GM12892 (cell line): ENCODE measurements around the gene ACTA1.
"Not testable (repeated sequence)": the region's sequence is repeated elsewhere in the genome, so short reads cannot be mapped to it uniquely, and the experiment has no call there.

Experiments used
- DNase-seq: peaks from one replicate; pipeline ENCODE4 v3.0.0; 2011; ENCODE audit not compliant: insufficient read length
- FAIRE-seq: peaks from 2 replicates; lab custom pipeline; 2011; peaks lifted over from hg19 to GRCh38; lab: Jason Lieb, UNC
- POLR2A ChIP-seq: IDR thresholded peaks from 2 replicates; pipeline ENCODE4 v1.6.1; 2011; ENCODE audit warnings: low read depth, low read length, control low read depth
- POLR2AphosphoS5 ChIP-seq: IDR thresholded peaks from 2 replicates; pipeline ENCODE4 v1.6.1; 2011; ENCODE audit warnings: low read depth, low read length, control low read depth
- TAF1 ChIP-seq: IDR thresholded peaks from 2 replicates; pipeline ENCODE4 v1.6.1; 2011; ENCODE audit warnings: low read depth, mild to moderate bottlenecking, control low read depth, low read length, borderline replicate concordance

Gene ACTA1

GRCh38 chr1:229406798-229407197 lies 27.1 kb downstream of the ACTA1 start:
- DNase-seq, result no peak
- TF ChIP-seq POLR2A, result no peak

DNA sequence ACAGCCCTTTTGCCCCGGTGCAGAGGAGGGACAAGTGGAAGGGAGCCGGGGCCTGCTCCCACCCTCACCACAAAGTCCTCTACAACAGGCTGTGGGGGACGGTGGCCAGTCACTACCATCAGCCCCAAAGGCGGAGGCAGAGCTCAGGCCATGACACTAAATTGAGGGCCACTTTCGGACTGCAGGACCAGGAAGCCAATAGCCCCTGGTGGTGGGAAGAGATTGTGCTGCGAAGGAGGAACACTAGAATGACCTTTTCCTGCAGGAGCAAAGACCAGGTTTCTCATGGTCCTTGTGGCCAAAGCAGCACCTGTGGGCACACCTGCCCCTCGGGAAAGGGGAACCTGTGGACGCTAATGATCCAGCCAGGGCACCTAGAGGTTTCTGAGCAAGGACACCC lies 30.3 kb downstream of the ACTA1 start:
- no peak for FAIRE-seq
- no peak for TF ChIP-seq POLR2A
- TF ChIP-seq TAF1, result no peak
- TF ChIP-seq POLR2AphosphoS5, result no peak
- no peak for DNase-seq

More at GRCh38 chr1:229406798-229407197, 27.1 kb downstream of the ACTA1 start:
- no peak for FAIRE-seq

GRCh38 chr1:229402993-229403392 lies 30.9 kb downstream of the ACTA1 start:
- FAIRE-seq (no peak), DNase-seq (no peak)
- TF ChIP-seq POLR2A (no peak), POLR2AphosphoS5 (no peak), TAF1 (no peak)

- DNase-seq, FAIRE-seq: not testable (repeated sequence)
These were observed 31.6 kb downstream of the ACTA1 start for GRCh38 chr1:229402329-229402728.

- TF ChIP-seq TAF1 (no peak), POLR2A (no peak), POLR2AphosphoS5 (no peak)
- DNase-seq (no peak), FAIRE-seq (no peak)
These were observed 36.1 kb downstream of the ACTA1 start for GRCh38 chr1:229397762-229398161.

GRCh38 chr1:229396585-229397206 lies 37.2 kb downstream of the ACTA1 start:
- DNase-seq (no peak), FAIRE-seq (no peak)
- TF ChIP-seq TAF1 (no peak), POLR2AphosphoS5 (no peak)

DNA sequence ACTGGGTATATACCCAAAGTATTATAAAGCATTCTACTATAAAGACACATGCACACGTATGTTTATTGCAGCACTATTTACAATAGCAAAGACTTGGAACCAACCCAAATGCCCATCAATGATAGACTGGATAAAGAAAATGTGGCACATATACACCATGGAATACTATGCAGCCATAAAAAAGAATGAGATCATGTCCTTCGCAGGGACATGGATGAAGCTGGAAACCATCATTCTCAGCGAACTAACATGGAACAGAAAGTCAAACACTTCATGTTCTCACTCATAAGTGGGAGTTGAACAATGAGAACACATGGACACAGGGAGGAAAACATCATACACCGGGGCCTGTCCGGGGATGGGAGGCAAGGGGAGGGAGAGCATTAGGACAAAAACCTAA lies 39.4 kb downstream of the ACTA1 start:
- FAIRE-seq, DNase-seq: not testable (repeated sequence)

DNA sequence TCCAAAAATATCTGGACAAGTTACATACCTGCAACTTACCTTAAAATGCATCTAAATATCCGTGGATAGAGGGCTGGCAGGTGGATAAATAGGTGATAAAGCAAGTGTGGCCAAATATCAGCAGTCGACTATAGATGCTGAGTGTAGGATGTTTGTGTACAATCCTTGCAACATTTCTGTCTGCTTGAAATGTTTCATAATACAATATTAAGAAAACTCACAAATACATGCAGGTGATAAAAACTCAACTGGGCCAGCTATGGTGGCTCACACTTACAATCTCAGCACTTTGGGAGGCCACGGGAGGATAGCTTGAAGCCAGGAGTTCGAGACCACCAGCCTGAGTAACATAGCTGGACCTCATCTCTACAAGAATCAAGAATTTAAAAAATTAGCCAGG lies 41.0 kb downstream of the ACTA1 start:
- DNase-seq (no peak), FAIRE-seq (no peak)
- TF ChIP-seq POLR2AphosphoS5 (no peak), TAF1 (no peak), POLR2A (no peak)

GRCh38 chr1:229390130-229390529 lies 43.8 kb downstream of the ACTA1 start:
- no peak for DNase-seq
- no peak for FAIRE-seq
- no peak for TF ChIP-seq TAF1
- TF ChIP-seq POLR2AphosphoS5, result no peak
- TF ChIP-seq POLR2A, result no peak

- no peak for DNase-seq
- TF ChIP-seq TAF1 (no peak), POLR2AphosphoS5 (no peak), POLR2A (no peak)
- no peak for FAIRE-seq
These were observed 44.9 kb downstream of the ACTA1 start for GRCh38 chr1:229388897-229389580.

GRCh38 chr1:229385853-229386456 lies 47.9 kb downstream of the ACTA1 start:
- TF ChIP-seq TAF1 (no peak), POLR2AphosphoS5 (no peak), POLR2A (no peak)
- no peak for FAIRE-seq
- DNase-seq, result no peak

DNA sequence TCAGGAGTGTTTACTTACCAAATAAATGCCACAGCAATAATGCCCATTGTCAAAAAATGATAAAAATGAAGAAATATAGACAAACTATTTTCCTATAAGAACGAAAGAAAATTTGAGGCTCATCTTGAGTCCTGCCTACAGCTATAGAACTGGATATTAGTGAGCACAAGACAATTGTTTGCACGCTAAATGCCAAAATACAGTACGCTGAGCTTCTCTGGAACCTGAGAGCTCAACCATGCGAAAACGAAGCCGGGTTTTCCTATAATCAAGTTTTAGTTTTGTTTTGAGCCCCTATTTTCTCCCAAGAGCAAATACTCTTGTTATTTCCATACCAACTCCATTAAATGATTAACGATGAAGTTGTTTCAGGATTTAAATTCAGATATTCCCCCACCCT lies 49.1 kb downstream of the ACTA1 start:
- no peak for TF ChIP-seq POLR2AphosphoS5
- no peak for TF ChIP-seq TAF1
- TF ChIP-seq POLR2A, result no peak
- DNase-seq (no peak), FAIRE-seq (no peak)

GRCh38 chr1:229383961-229384360 lies 49.9 kb downstream of the ACTA1 start:
- no peak for DNase-seq
- TF ChIP-seq TAF1 (no peak), POLR2A (no peak), POLR2AphosphoS5 (no peak)
- FAIRE-seq, result no peak
